H1 (cell line): Measurements from ENCODE around the gene FAM167B. TPM values are rescaled to one million over a fixed set of nuclear protein-coding genes. Genes with fewer than 3 reads are reported as not detected.

ENCODE experiments used
- BRCA1 ChIP-seq: IDR thresholded peaks from 2 replicates; pipeline ENCODE4 v1.6.1; 2012; ENCODE audit warnings: low read depth, low read length, improper control_type of control experiment
- CTCF ChIP-seq, 3 experiments: IDR thresholded peaks; 1 replicate in 2 of 3; 2 replicates in 1 of 3; pipeline versions ENCODE4 v1.5.1 to v1.6.1; 2011; ENCODE audit warnings: low read length in 3 of 3, mild to moderate bottlenecking in 3 of 3, inconsistent platforms in 2 of 3, low read depth in 1 of 3, moderate library complexity in 1 of 3; ENCODE audit not compliant: insufficient read depth in 1 of 3; ENCODE audit errors: control extremely low read depth in 1 of 3
- EZH2 ChIP-seq: fragments of 200-600 bp; sonication (generic); IDR thresholded peaks from 2 replicates; pipeline ENCODE4 v1.7.1; 2012; ENCODE audit warnings: low read depth, mild to moderate bottlenecking, moderate library complexity, low read length, inconsistent platforms; ENCODE audit not compliant: severe bottlenecking
- HDAC2 ChIP-seq, 2 experiments: fragments of 300-600 bp in 1 of 2; sonication (generic) in 1 of 2; IDR thresholded peaks; 2 replicates each; pipeline ENCODE4 v1.6.1; 2011 to 2012; ENCODE audit warnings: low read depth in 2 of 2, low read length in 2 of 2, mild to moderate bottlenecking in 2 of 2, moderate library complexity in 2 of 2, borderline replicate concordance in 1 of 2, inconsistent platforms in 1 of 2
- JUND ChIP-seq: IDR thresholded peaks from 2 replicates; pipeline ENCODE4 v1.6.1; 2011; ENCODE audit warnings: mild to moderate bottlenecking, improper control_type of control experiment, low read length
- KDM1A ChIP-seq: fragments of 200-600, 300-600 bp; sonication (generic); IDR thresholded peaks from 2 replicates; pipeline ENCODE4 v1.7.1; 2016; ENCODE audit warnings: mild to moderate bottlenecking, low read length, borderline replicate concordance
- KDM5A ChIP-seq: fragments of 200-600 bp; IDR thresholded peaks from 2 replicates; pipeline ENCODE4 v1.7.1; 2012; ENCODE audit warnings: mild to moderate bottlenecking, low read length, inconsistent platforms, mixed read lengths
- MAFK ChIP-seq: IDR thresholded peaks from 2 replicates; pipeline ENCODE4 v1.6.1; 2012; ENCODE audit warnings: low read depth, mild to moderate bottlenecking, improper control_type of control experiment, low read length
- NANOG ChIP-seq: IDR thresholded peaks from 2 replicates; pipeline ENCODE4 v1.6.1; 2011; ENCODE audit warnings: low read length, low read depth, mild to moderate bottlenecking, inconsistent platforms; ENCODE audit not compliant: insufficient read depth, poor library complexity, severe bottlenecking
- PHF8 ChIP-seq: fragments of 200-600 bp; sonication (generic); conservative IDR thresholded peaks from 2 replicates; pipeline ENCODE4 v1.7.1; 2012; ENCODE audit warnings: low read depth, mild to moderate bottlenecking, inconsistent platforms, low read length, moderate library complexity
- POLR2A ChIP-seq, 2 experiments: IDR thresholded peaks; 1 replicate in 1 of 2; 2 replicates in 1 of 2; pipeline ENCODE4 v1.6.1; 2011; ENCODE audit warnings: low read depth in 2 of 2, low read length in 2 of 2, mild to moderate bottlenecking in 2 of 2; ENCODE audit errors: control extremely low read depth in 1 of 2
- POU5F1 ChIP-seq: IDR thresholded peaks from 2 replicates; pipeline ENCODE4 v1.6.1; 2011; ENCODE audit warnings: low read depth, mild to moderate bottlenecking, low read length, moderate library complexity
- RFX5 ChIP-seq: IDR thresholded peaks from 2 replicates; pipeline ENCODE4 v1.6.1; 2011; ENCODE audit warnings: low read depth, low read length, improper control_type of control experiment, borderline replicate concordance
- RXRA ChIP-seq: IDR thresholded peaks from 2 replicates; pipeline ENCODE4 v1.6.1; 2011; ENCODE audit warnings: low read depth, mild to moderate bottlenecking, low read length, moderate library complexity; ENCODE audit not compliant: insufficient read depth
- SIN3A ChIP-seq, 2 experiments: IDR thresholded peaks in 1 of 2; conservative IDR thresholded peaks in 1 of 2; 2 replicates each; pipeline ENCODE4 v1.6.1; 2011 to 2012; ENCODE audit warnings: low read length in 2 of 2, improper control_type of control experiment in 1 of 2, low read depth in 1 of 2, mild to moderate bottlenecking in 1 of 2
- SP4 ChIP-seq: IDR thresholded peaks from 2 replicates; pipeline ENCODE4 v1.6.1; 2012; ENCODE audit warnings: low read length, inconsistent platforms
- ZNF274 ChIP-seq: IDR thresholded peaks from 2 replicates; pipeline ENCODE4 v1.7.0; 2012; ENCODE audit warnings: low read length, borderline replicate concordance; ENCODE audit errors: extremely low read depth
- polyA plus RNA-seq, 7 experiments: library from polyadenylated mRNA; depleted of rRNA in 3 of 7; stranded (reverse) in 5 of 7; unstranded in 2 of 7; fragments of >200 nt in 5 of 7; fragments of 200-250 nt in 2 of 7; gene quantifications; 1 replicate in 5 of 7; 2 replicates in 1 of 7; 4 replicates in 1 of 7; pipeline versions ENCODE4 v1.2.1 to v1.2.3, GENCODE V29; 2011 to 2013; ENCODE audit warnings: missing spikeins in 2 of 7, mixed read lengths in 2 of 7
- total RNA-seq: library from RNA; stranded (reverse); fragmentation: NEBNext Ultra II Directional; extraction: Animal tissue kit (Norgen Biotek cat#: 25700); gene quantifications from 2 replicates; pipeline ENCODE4 v1.2.1, GENCODE V29; 2021
- TF ChIP-seq, protein P1 (sequence below): IDR thresholded peaks from 2 replicates; pipeline ENCODE4 v1.6.1; 2012; ENCODE audit warnings: inconsistent platforms

The FAM167B gene
- total and polyA plus RNA-seq, 2 of the 8 experiments (the other 6 are each of a cell fraction or from before 2014, with no cell fraction given) = 2.8 to 3.9 TPM

GRCh38 chr1:32273391-32274208 is 26.6 kb downstream of the FAM167B start (continued):
- TF ChIP-seq HDAC2 (IDR thresholded peaks at IDR 0.05; ENCODE audit: borderline replicate concordance in 1 of 2, low read depth in 2 of 2, low read length in 2 of 2) (no peak), POLR2A (IDR thresholded peaks at IDR 0.05; ENCODE audit: control extremely low read depth in 1 of 2, low read depth in 2 of 2, low read length in 2 of 2) (peak in 1 of 2 experiments; percentile 67; a peak in 2 of 3 replicates), SIN3A (conservative IDR thresholded peaks at IDR 0.05 in 1 of 2, IDR thresholded peaks at IDR 0.05 in 1 of 2; ENCODE audit: low read depth in 1 of 2, low read length in 2 of 2) (no peak), MAFK (no peak), PHF8 (no peak), ZNF274 (no peak), KDM1A (no peak), JUND (peak; percentile 72; the same call in 1 of the 2 replicates), RXRA (no peak), EZH2 (no peak), KDM5A (no peak), CTCF (IDR thresholded peaks at IDR 0.05; ENCODE audit: control extremely low read depth in 1 of 3, insufficient read depth in 1 of 3, low read depth in 1 of 3, low read length in 3 of 3) (peak in 1 of 3 experiments; percentile 10; a peak in 1 of 4 replicates), SP4 (no peak), BRCA1 (no peak), POU5F1 (no peak), NANOG (no peak), RFX5 (no peak)
- TF ChIP-seq, protein P1, sequence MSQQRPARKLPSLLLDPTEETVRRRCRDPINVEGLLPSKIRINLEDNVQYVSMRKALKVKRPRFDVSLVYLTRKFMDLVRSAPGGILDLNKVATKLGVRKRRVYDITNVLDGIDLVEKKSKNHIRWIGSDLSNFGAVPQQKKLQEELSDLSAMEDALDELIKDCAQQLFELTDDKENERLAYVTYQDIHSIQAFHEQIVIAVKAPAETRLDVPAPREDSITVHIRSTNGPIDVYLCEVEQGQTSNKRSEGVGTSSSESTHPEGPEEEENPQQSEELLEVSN = no peak
